HG02981 (cell line): ENCODE data around the gene MTG2.

Source experiments
- ATAC-seq: cut with Tn5 transposase; IDR thresholded peaks from one replicate; pipeline ENCODE4 v1.9.1; 2021; ENCODE audit warnings: mild to moderate bottlenecking, moderate library complexity; ENCODE audit not compliant: unreplicated experiment

The MTG2 gene

GRCh38 chr20:62219101-62219991, 36.5 kb downstream of the MTG2 start:
- ATAC-seq, result no peak

- no peak for ATAC-seq
Observed at GRCh38 chr20:62219992-62220665, 37.3 kb downstream of the MTG2 start, which contains the start of gene HRH3. HRH3 (minus strand) TSS chr20:62220278; CDS start chr20:62219970, 308 bp downstream.

GRCh38 chr20:62220666-62221568, 38.1 kb downstream of the MTG2 start:
- no peak for ATAC-seq

GRCh38 chr20:62222266-62222850, 39.5 kb downstream of the MTG2 start:
- ATAC-seq, result no peak

GRCh38 chr20:62222972-62223371, 40.1 kb downstream of the MTG2 start:
- no peak for ATAC-seq

- ATAC-seq, result no peak
Observed at GRCh38 chr20:62223571-62223970, 40.7 kb downstream of the MTG2 start.

GRCh38 chr20:62224113-62224855, 41.5 kb downstream of the MTG2 start:
- no peak for ATAC-seq

GRCh38 chr20:62225026-62225425, 42.2 kb downstream of the MTG2 start:
- ATAC-seq, result no peak

- no peak for ATAC-seq
Observed at GRCh38 chr20:62225820-62226635, 43.2 kb downstream of the MTG2 start.

GRCh38 chr20:62226707-62227590, 44.1 kb downstream of the MTG2 start:
- ATAC-seq, result no peak

GRCh38 chr20:62227591-62227976, 44.8 kb downstream of the MTG2 start:
- ATAC-seq, result no peak

GRCh38 chr20:62227977-62228958, 45.4 kb downstream of the MTG2 start:
- ATAC-seq, result no peak

- ATAC-seq, result no peak
Observed at GRCh38 chr20:62228982-62229545, 46.2 kb downstream of the MTG2 start.

GRCh38 chr20:62229667-62230066, 46.8 kb downstream of the MTG2 start:
- ATAC-seq, result no peak

- ATAC-seq, result no peak
Observed at GRCh38 chr20:62230276-62230675, 47.4 kb downstream of the MTG2 start.

- ATAC-seq, result no peak
Observed at GRCh38 chr20:62230696-62231095, 47.9 kb downstream of the MTG2 start.

- no peak for ATAC-seq
Observed at GRCh38 chr20:62231292-62231691, 48.5 kb downstream of the MTG2 start.
